GM20000 (cell line): ENCODE results near the gene CDC34.

ENCODE experiments used
- DNase-seq: peaks from one replicate; pipeline ENCODE4 v3.0.0; 2012; ENCODE audit warnings: low spot score
- CTCF ChIP-seq: IDR thresholded peaks from 2 replicates; pipeline ENCODE4 v1.5.1; 2012; ENCODE audit warnings: mild to moderate bottlenecking, control low read depth; ENCODE audit errors: extremely low read depth, missing control alignments

The CDC34 gene

GRCh38 chr19:536031-536880, 4.7 kb downstream of the CDC34 start:
- no peak for DNase-seq
- no peak for TF ChIP-seq CTCF

GRCh38 chr19:536881-537404, 5.4 kb downstream of the CDC34 start:
- DNase-seq: no peak
- TF ChIP-seq CTCF: no peak

GRCh38 chr19:538641-539428, 7.3 kb downstream of the CDC34 start:
- DNase-seq: no peak

GRCh38 chr19:539429-540030, 8.0 kb downstream of the CDC34 start:
- DNase-seq: no peak
- no peak for TF ChIP-seq CTCF

More at GRCh38 chr19:538641-539428, 7.3 kb downstream of the CDC34 start:
- TF ChIP-seq CTCF: no peak

- no peak for DNase-seq
- no peak for TF ChIP-seq CTCF
Measured at GRCh38 chr19:540867-541637, 9.5 kb downstream of the CDC34 start.

- no peak for TF ChIP-seq CTCF
- no peak for DNase-seq
Measured at GRCh38 chr19:541699-542098, 10.1 kb downstream of the CDC34 start.
